GM19328 (cell line): ENCODE measurements around the gene PCNX4.
"Not testable (repeated sequence)": the region's sequence is repeated elsewhere in the genome, so short reads cannot be mapped to it uniquely, and the experiment has no call there.

ENCODE experiments used
- ATAC-seq: cut with Tn5 transposase; IDR thresholded peaks from one replicate; pipeline ENCODE4 v1.9.1; 2021; ENCODE audit warnings: mild to moderate bottlenecking, moderate library complexity; ENCODE audit not compliant: unreplicated experiment

The PCNX4 gene

GRCh38 chr14:60091550-60092525 lies at the start of gene PCNX4:
TSS of gene PCNX4 (plus strand) at chr14:60091923. CDS start at chr14:60107639, 15,716 bp downstream.
- peak; percentile 98 for ATAC-seq

GRCh38 chr14:60047976-60048375 lies 43.7 kb upstream of the PCNX4 start:
- not testable (repeated sequence) for ATAC-seq

- ATAC-seq, result no peak
Measured at GRCh38 chr14:60051721-60052221, 40.0 kb upstream of the PCNX4 start.

GRCh38 chr14:60058087-60058486 lies 33.6 kb upstream of the PCNX4 start:
- ATAC-seq, result no peak

GRCh38 chr14:60061371-60061770 lies 30.4 kb upstream of the PCNX4 start:
- no peak for ATAC-seq

GRCh38 chr14:60064491-60065072 lies 27.1 kb upstream of the PCNX4 start:
- no peak for ATAC-seq

- ATAC-seq, result no peak
Measured at GRCh38 chr14:60067882-60068281, 23.8 kb upstream of the PCNX4 start.

GRCh38 chr14:60079723-60080122 lies 12.0 kb upstream of the PCNX4 start:
- ATAC-seq, result no peak

- ATAC-seq, result no peak
Measured at GRCh38 chr14:60085085-60085484, 6.6 kb upstream of the PCNX4 start.

- ATAC-seq, result no peak
Measured at GRCh38 chr14:60085693-60086092, 6.0 kb upstream of the PCNX4 start.

GRCh38 chr14:60087668-60088067 lies 4.1 kb upstream of the PCNX4 start:
- ATAC-seq, result no peak

GRCh38 chr14:60089221-60089620 lies 2.5 kb upstream of the PCNX4 start:
- ATAC-seq, result no peak

- ATAC-seq, result no peak
Measured at GRCh38 chr14:60090864-60091519, 731 bp upstream of the PCNX4 start.

GRCh38 chr14:60092526-60092920 lies 800 bp downstream of the PCNX4 start:
- ATAC-seq, result no peak

GRCh38 chr14:60093080-60093479 lies 1.4 kb downstream of the PCNX4 start:
- no peak for ATAC-seq

- ATAC-seq, result no peak
Measured at GRCh38 chr14:60093606-60094005, 1.9 kb downstream of the PCNX4 start.

- no peak for ATAC-seq
Measured at GRCh38 chr14:60094306-60094897, 2.7 kb downstream of the PCNX4 start.

GRCh38 chr14:60095231-60095630 lies 3.5 kb downstream of the PCNX4 start:
- no peak for ATAC-seq

- no peak for ATAC-seq
Measured at GRCh38 chr14:60095781-60096450, 4.2 kb downstream of the PCNX4 start.

- no peak for ATAC-seq
Measured at GRCh38 chr14:60097974-60098373, 6.3 kb downstream of the PCNX4 start.
